Mesenchymal stem cell (in vitro differentiated cells and primary cell): ENCODE results near the gene NPIPB6.

ENCODE experiments used
- DNase-seq: peaks from one replicate; pipeline ENCODE4 v3.0.0-alpha.2; 2013
- H2AFZ ChIP-seq: one replicate; pipeline ENCODE4 v1.6.1; 2013; ENCODE audit warnings: low read depth, mild to moderate bottlenecking, control low read depth, inconsistent platforms, low read length, moderate library complexity
- H2AK5ac ChIP-seq: 2 replicates; pipeline ENCODE4 v1.6.1; 2013; ENCODE audit warnings: low read length, moderate library complexity, mild to moderate bottlenecking, inconsistent platforms; ENCODE audit not compliant: severe bottlenecking
- H2BK120ac ChIP-seq: one replicate; pipeline ENCODE4 v1.6.1; 2013; ENCODE audit warnings: low read depth, mild to moderate bottlenecking, inconsistent platforms, low read length, moderate library complexity
- H2BK12ac ChIP-seq, 2 experiments: one replicate each; pipeline ENCODE4 v1.6.1; 2013; ENCODE audit warnings: inconsistent platforms in 2 of 2, low read length in 2 of 2, mild to moderate bottlenecking in 2 of 2, moderate library complexity in 2 of 2, control low read depth in 1 of 2
- H2BK15ac ChIP-seq: one replicate; pipeline ENCODE4 v1.6.1; 2013; ENCODE audit warnings: mild to moderate bottlenecking, low read depth, inconsistent platforms; ENCODE audit not compliant: poor library complexity, severe bottlenecking
- H2BK5ac ChIP-seq: 2 replicates; pipeline ENCODE4 v1.6.1; 2013; ENCODE audit warnings: low read depth, mild to moderate bottlenecking, low read length, control low read depth, inconsistent platforms; ENCODE audit not compliant: poor library complexity, severe bottlenecking
- H3K14ac ChIP-seq, 2 experiments: one replicate each; pipeline ENCODE4 v1.6.1; 2013; ENCODE audit warnings: inconsistent platforms in 2 of 2, low read length in 2 of 2, control low read depth in 1 of 2, mild to moderate bottlenecking in 1 of 2, moderate library complexity in 1 of 2
- H3K18ac ChIP-seq, 2 experiments: one replicate each; pipeline ENCODE4 v1.6.1; 2013; ENCODE audit warnings: inconsistent platforms in 2 of 2, low read length in 2 of 2, control low read depth in 1 of 2, low read depth in 1 of 2, mild to moderate bottlenecking in 1 of 2
- H3K23ac ChIP-seq, 2 experiments: one replicate each; pipeline ENCODE4 v1.6.1; 2013; ENCODE audit warnings: inconsistent platforms in 2 of 2, low read length in 2 of 2, mild to moderate bottlenecking in 2 of 2, moderate library complexity in 2 of 2, control low read depth in 1 of 2
- H3K27ac ChIP-seq: 2 replicates; pipeline ENCODE4 v1.5.1; 2013; ENCODE audit warnings: mild to moderate bottlenecking, moderate library complexity, low read length, control low read depth, inconsistent platforms; ENCODE audit not compliant: poor library complexity, severe bottlenecking
- H3K27me3 ChIP-seq, 2 experiments: 2 replicates each; pipeline versions ENCODE4 v1.6.1 to v1.7.0; 2013; ENCODE audit warnings: low read length in 2 of 2, mild to moderate bottlenecking in 2 of 2, moderate library complexity in 2 of 2, control low read depth in 1 of 2, inconsistent platforms in 1 of 2; ENCODE audit not compliant: control insufficient read depth in 1 of 2, insufficient read depth in 1 of 2
- H3K36me3 ChIP-seq, 2 experiments: 2 replicates each; pipeline versions ENCODE4 v1.6.1 to v1.7.0; 2013; ENCODE audit warnings: low read length in 2 of 2, control low read depth in 1 of 2, inconsistent platforms in 1 of 2, low read depth in 1 of 2, mild to moderate bottlenecking in 1 of 2; ENCODE audit not compliant: insufficient read depth in 2 of 2, control insufficient read depth in 1 of 2
- H3K4ac ChIP-seq, 2 experiments: one replicate each; pipeline ENCODE4 v1.6.1; 2013; ENCODE audit warnings: inconsistent platforms in 2 of 2, low read length in 2 of 2, mild to moderate bottlenecking in 2 of 2, moderate library complexity in 2 of 2, control low read depth in 1 of 2, low read depth in 1 of 2
- H3K4me1 ChIP-seq: 2 replicates; pipeline ENCODE4 v1.6.1; 2013; ENCODE audit warnings: low read depth, low read length, control low read depth; ENCODE audit not compliant: control insufficient read depth, insufficient read depth
- H3K4me2 ChIP-seq: 2 replicates; pipeline ENCODE4 v1.6.1; 2013; ENCODE audit warnings: low read length, mild to moderate bottlenecking, inconsistent platforms; ENCODE audit not compliant: poor library complexity, severe bottlenecking
- H3K4me3 ChIP-seq, 2 experiments: 2 replicates each; pipeline versions ENCODE4 v1.5.1 to v1.7.0; 2013; ENCODE audit warnings: low read length in 2 of 2, mild to moderate bottlenecking in 2 of 2, control low read depth in 1 of 2, low read depth in 1 of 2; ENCODE audit not compliant: insufficient read depth in 1 of 2
- H3K79me1 ChIP-seq: replicated peaks from 2 replicates; pipeline ENCODE4 v1.6.1; 2013; ENCODE audit warnings: mild to moderate bottlenecking, control low read depth, low read length, inconsistent platforms; ENCODE audit not compliant: poor library complexity, severe bottlenecking
- H3K9ac ChIP-seq: 2 replicates; pipeline ENCODE4 v1.7.0; 2013; ENCODE audit warnings: mild to moderate bottlenecking, low read length, moderate library complexity
- H3K9me3 ChIP-seq: 2 replicates; pipeline ENCODE4 v1.7.0; 2013; ENCODE audit warnings: mild to moderate bottlenecking, low read length; ENCODE audit not compliant: control insufficient read depth
- H4K8ac ChIP-seq: one replicate; pipeline ENCODE4 v1.6.1; 2013; ENCODE audit warnings: inconsistent platforms, mild to moderate bottlenecking, low read length, moderate library complexity
- H4K91ac ChIP-seq: one replicate; pipeline ENCODE4 v1.6.1; 2013; ENCODE audit warnings: mild to moderate bottlenecking, low read length, inconsistent platforms
- WGBS: methylation state at CpG from one replicate; pipeline ENCODE4 v1.1.7; 2013; ENCODE audit warnings: mixed read lengths; 5-methylcytosine and 5-hydroxymethylcytosine counted together

NPIPB6 gene

GRCh38 chr16:28298511-28298878, 64.8 kb downstream of the NPIPB6 start:
- H2AFZ ChIP-seq: no peak overlapping the region
- 34% methylated on average over 4 of the region's 4 CpGs for WGBS
- H2BK15ac ChIP-seq: no peak overlapping the region
- no peak overlapping the region for H3K9ac ChIP-seq
- H3K4me1 ChIP-seq: no peaks in the 10 kb centered on the region
- H3K27me3 ChIP-seq: peaks cover 68 to 86% of the 10 kb centered on the region in 2 experiments
- H3K4ac ChIP-seq: no peak overlapping the region
- H3K79me1 ChIP-seq: no peaks in the 10 kb centered on the region
- no peak overlapping the region for H4K8ac ChIP-seq
- no peak overlapping the region for H3K18ac ChIP-seq
- no peak overlapping the region for H3K23ac ChIP-seq
- no peak overlapping the region for H2BK12ac ChIP-seq
- no peaks in the 10 kb centered on the region for H3K9me3 ChIP-seq
- H3K27ac ChIP-seq: no peak overlapping the region
- H2BK5ac ChIP-seq: no peak overlapping the region
- DNase-seq: no peak
- no peak overlapping the region for H2BK120ac ChIP-seq
- no peak overlapping the region for H3K4me3 ChIP-seq
- H3K4me2 ChIP-seq: no peak overlapping the region
- H4K91ac ChIP-seq: no peak overlapping the region
- no peak overlapping the region for H2AK5ac ChIP-seq
- no peaks in the 10 kb centered on the region for H3K36me3 ChIP-seq
- no peak overlapping the region for H3K14ac ChIP-seq

DNA sequence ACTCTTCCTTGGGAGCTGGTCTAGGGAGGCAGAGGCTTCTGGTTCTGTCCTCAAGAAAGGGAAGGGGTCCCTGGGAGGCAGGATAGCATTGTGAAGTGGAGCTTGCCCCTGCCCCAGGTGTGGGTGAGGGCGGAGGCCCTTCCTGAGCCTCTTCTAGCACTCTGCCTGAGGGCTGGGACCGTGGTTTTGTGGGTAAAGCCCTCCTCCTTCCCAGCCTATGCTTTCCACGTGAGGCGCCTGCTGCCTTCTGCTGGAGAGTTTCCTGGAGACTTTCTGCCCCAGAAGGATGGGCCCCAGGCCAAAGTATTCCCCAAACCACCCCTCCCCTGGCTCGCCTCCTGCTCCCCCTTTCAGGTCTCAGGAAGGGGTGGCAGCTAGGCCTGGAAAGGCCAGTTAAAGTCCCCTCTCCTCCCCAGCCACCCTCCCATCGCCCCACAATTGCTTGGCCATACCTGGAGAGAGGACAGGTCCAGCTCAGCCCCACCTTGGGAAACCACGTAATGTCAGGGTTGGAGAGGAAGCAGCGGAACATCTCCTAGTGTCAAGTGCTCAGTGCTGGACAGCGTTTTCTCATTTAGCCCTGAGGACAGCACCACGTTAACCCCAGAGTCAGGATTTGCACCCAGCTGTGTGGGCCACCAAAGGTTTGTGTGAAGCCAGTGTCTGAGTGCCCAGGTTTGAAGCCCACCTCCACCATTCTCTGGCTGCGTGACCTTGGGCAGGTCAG, 65.4 kb downstream of the NPIPB6 start:
- Histone ChIP-seq H4K91ac (no peak overlapping the region), H3K79me1 (no peaks in the 10 kb centered on the region), H3K4me1 (peaks cover 5% of the 10 kb centered on the region), H3K18ac (no peak overlapping the region), H3K4me2 (no peak overlapping the region), H3K9me3 (no peaks in the 10 kb centered on the region), H3K27ac (no peak overlapping the region), H2AK5ac (no peak overlapping the region), H2AFZ (no peak overlapping the region), H2BK12ac (no peak overlapping the region), H3K36me3 (no peaks in the 10 kb centered on the region), H3K9ac (no peak overlapping the region), H2BK15ac (no peak overlapping the region), H3K4ac (no peak overlapping the region), H3K14ac (no peak overlapping the region), H3K4me3 (no peak overlapping the region), H3K27me3 (peaks cover 71 to 89% of the 10 kb centered on the region in 2 experiments), H4K8ac (no peak overlapping the region), H2BK120ac (no peak overlapping the region), H3K23ac (no peak overlapping the region), H2BK5ac (no peak overlapping the region)
- 66% methylated on average over 11 of the region's 11 CpGs for WGBS
- DNase-seq: no peak

GRCh38 chr16:28297308-28297707, 66.0 kb downstream of the NPIPB6 start:
- Histone ChIP-seq H3K4me3 (no peak overlapping the region), H2BK12ac (no peak overlapping the region), H3K36me3 (no peaks in the 10 kb centered on the region), H4K8ac (no peak overlapping the region), H3K9ac (no peak overlapping the region), H3K27me3 (peaks cover 69 to 88% of the 10 kb centered on the region in 2 experiments), H2AFZ (no peak overlapping the region), H3K4me2 (no peak overlapping the region), H2BK15ac (no peak overlapping the region), H2BK120ac (no peak overlapping the region), H3K23ac (no peak overlapping the region), H3K18ac (no peak overlapping the region), H2AK5ac (no peak overlapping the region), H3K27ac (no peak overlapping the region), H3K14ac (no peak overlapping the region), H3K79me1 (no peaks in the 10 kb centered on the region), H3K4me1 (peaks cover 10% of the 10 kb centered on the region), H3K4ac (no peak overlapping the region), H2BK5ac (no peak overlapping the region), H3K9me3 (no peaks in the 10 kb centered on the region), H4K91ac (no peak overlapping the region)
- DNase-seq: no peak
- 81% methylated on average over 2 of the region's 2 CpGs for WGBS

GRCh38 chr16:28295276-28295675, 68.0 kb downstream of the NPIPB6 start:
- no peak for DNase-seq
- H3K9ac ChIP-seq: no peak overlapping the region
- H3K4me3 ChIP-seq: no peak overlapping the region
- no peaks in the 10 kb centered on the region for H3K9me3 ChIP-seq
- H2BK12ac ChIP-seq: no peak overlapping the region
- no peak overlapping the region for H3K4me2 ChIP-seq
- no peaks in the 10 kb centered on the region for H3K79me1 ChIP-seq
- no peak overlapping the region for H2AK5ac ChIP-seq
- H2BK5ac ChIP-seq: no peak overlapping the region
- no peak overlapping the region for H4K91ac ChIP-seq
- no peak overlapping the region for H3K18ac ChIP-seq
- H3K36me3 ChIP-seq: no peaks in the 10 kb centered on the region
- no peak overlapping the region for H2BK15ac ChIP-seq
- H3K27me3 ChIP-seq: peaks cover 52 to 82% of the 10 kb centered on the region in 2 experiments
- no peak overlapping the region for H2BK120ac ChIP-seq
- H3K14ac ChIP-seq: no peak overlapping the region
- H3K4ac ChIP-seq: no peak overlapping the region
- H4K8ac ChIP-seq: no peak overlapping the region
- H3K4me1 ChIP-seq: peaks cover 15% of the 10 kb centered on the region
- no peak overlapping the region for H2AFZ ChIP-seq
- no peak overlapping the region for H3K27ac ChIP-seq
- no peak overlapping the region for H3K23ac ChIP-seq
- WGBS: 87% methylated on average over 10 of the region's 11 CpGs
